Liver (tissue), 3 donors: ENCODE results near the gene MAMDC2.

ENCODE experiments used
- EGR1 ChIP-seq, 2 donors: IDR thresholded peaks; 2 replicates each; pipeline ENCODE4 v1.6.1; 2016 to 2018; ENCODE audit warnings: antibody characterized with exemption in 2 of 2, low read depth in 2 of 2
- FOXA1 ChIP-seq: IDR thresholded peaks from 2 replicates; pipeline ENCODE4 v1.6.1; 2016; ENCODE audit warnings: antibody characterized with exemption
- GABPA ChIP-seq, 2 donors: IDR thresholded peaks in 1 of 2; conservative IDR thresholded peaks in 1 of 2; 2 replicates each; pipeline ENCODE4 v1.6.1; 2016; ENCODE audit warnings: antibody characterized with exemption in 2 of 2, mild to moderate bottlenecking in 1 of 2, moderate library complexity in 1 of 2
- HNF4A ChIP-seq, 2 donors: conservative IDR thresholded peaks; 2 replicates each; pipeline ENCODE4 v1.6.1; 2016; ENCODE audit warnings: antibody characterized with exemption in 2 of 2, mild to moderate bottlenecking in 2 of 2
- RAD21 ChIP-seq, 2 donors: IDR thresholded peaks; 2 replicates each; pipeline ENCODE4 v1.6.1; 2016; ENCODE audit warnings: antibody characterized with exemption in 2 of 2, mild to moderate bottlenecking in 2 of 2
- RXRA ChIP-seq, 2 donors: IDR thresholded peaks; 2 replicates each; pipeline ENCODE4 v1.6.1; 2017 to 2018; ENCODE audit warnings: antibody characterized with exemption in 2 of 2, mild to moderate bottlenecking in 1 of 2
- TAF1 ChIP-seq: conservative IDR thresholded peaks from 2 replicates; pipeline ENCODE4 v1.6.1; 2016; ENCODE audit warnings: antibody characterized with exemption, mild to moderate bottlenecking
- YY1 ChIP-seq: IDR thresholded peaks from 2 replicates; pipeline ENCODE4 v1.6.1; 2016; ENCODE audit warnings: antibody characterized with exemption, mild to moderate bottlenecking
- TF ChIP-seq, protein P1 (sequence below): fragments of 150-350 bp; IDR thresholded peaks from 2 replicates; pipeline ENCODE4 v1.5.1; 2017; ENCODE audit warnings: improper control_type of control experiment, low read depth, low read length; ENCODE audit not compliant: missing input control
- TF ChIP-seq, protein P2 (sequence below): IDR thresholded peaks from 2 replicates; pipeline ENCODE4 v1.6.1; 2016; ENCODE audit warnings: antibody characterized with exemption
- TF ChIP-seq, protein P3 (sequence below): IDR thresholded peaks from 2 replicates; pipeline ENCODE4 v1.6.1; 2016; ENCODE audit warnings: antibody characterized with exemption
- donor health status: healthy.
- donor health status: healthy.

DNA sequence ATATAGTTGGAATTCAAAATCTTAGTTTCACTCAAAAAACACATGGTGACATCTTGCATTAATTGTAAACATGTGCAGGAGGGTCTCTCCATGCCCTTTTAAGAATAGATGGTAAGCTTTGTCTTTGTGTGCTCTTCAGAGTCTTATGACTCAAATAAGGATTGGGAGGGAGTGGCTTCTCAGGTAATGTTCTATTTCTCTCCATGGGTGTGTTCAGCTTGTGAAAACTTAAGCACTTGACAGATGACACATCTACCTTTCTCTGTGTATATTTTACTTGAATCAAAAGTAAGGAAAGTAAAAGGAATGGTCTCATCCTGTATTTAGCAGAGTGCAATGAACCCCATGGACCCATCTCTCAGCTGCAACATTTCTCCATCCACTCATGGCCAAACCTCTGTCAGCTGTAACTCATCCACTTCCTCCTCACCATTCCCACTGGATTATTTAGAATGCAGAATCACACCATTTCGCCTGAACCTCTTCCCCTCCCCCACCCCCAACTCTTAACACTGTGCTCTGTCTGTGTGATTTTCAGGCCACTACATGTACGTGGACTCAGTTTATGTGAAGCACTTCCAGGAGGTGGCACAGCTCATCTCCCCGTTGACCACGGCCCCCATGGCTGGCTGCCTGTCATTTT, 82.1 kb downstream of the MAMDC2 start:
- TF ChIP-seq, protein P1, sequence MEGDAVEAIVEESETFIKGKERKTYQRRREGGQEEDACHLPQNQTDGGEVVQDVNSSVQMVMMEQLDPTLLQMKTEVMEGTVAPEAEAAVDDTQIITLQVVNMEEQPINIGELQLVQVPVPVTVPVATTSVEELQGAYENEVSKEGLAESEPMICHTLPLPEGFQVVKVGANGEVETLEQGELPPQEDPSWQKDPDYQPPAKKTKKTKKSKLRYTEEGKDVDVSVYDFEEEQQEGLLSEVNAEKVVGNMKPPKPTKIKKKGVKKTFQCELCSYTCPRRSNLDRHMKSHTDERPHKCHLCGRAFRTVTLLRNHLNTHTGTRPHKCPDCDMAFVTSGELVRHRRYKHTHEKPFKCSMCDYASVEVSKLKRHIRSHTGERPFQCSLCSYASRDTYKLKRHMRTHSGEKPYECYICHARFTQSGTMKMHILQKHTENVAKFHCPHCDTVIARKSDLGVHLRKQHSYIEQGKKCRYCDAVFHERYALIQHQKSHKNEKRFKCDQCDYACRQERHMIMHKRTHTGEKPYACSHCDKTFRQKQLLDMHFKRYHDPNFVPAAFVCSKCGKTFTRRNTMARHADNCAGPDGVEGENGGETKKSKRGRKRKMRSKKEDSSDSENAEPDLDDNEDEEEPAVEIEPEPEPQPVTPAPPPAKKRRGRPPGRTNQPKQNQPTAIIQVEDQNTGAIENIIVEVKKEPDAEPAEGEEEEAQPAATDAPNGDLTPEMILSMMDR: no peak
- TF ChIP-seq HNF4A (conservative IDR thresholded peaks at IDR 0.05) (no peak), TAF1 (no peak), YY1 (no peak), GABPA (IDR thresholded peaks at IDR 0.05 in 1 of 2, conservative IDR thresholded peaks at IDR 0.05 in 1 of 2) (no peak), EGR1 (IDR thresholded peaks at IDR 0.05; ENCODE audit: low read depth in 2 of 2) (no peak), RXRA (IDR thresholded peaks at IDR 0.05) (no peak), RAD21 (IDR thresholded peaks at IDR 0.05) (no peak), FOXA1 (no peak)
- TF ChIP-seq, protein P2, sequence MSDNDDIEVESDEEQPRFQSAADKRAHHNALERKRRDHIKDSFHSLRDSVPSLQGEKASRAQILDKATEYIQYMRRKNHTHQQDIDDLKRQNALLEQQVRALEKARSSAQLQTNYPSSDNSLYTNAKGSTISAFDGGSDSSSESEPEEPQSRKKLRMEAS: no peak
- TF ChIP-seq, protein P3, sequence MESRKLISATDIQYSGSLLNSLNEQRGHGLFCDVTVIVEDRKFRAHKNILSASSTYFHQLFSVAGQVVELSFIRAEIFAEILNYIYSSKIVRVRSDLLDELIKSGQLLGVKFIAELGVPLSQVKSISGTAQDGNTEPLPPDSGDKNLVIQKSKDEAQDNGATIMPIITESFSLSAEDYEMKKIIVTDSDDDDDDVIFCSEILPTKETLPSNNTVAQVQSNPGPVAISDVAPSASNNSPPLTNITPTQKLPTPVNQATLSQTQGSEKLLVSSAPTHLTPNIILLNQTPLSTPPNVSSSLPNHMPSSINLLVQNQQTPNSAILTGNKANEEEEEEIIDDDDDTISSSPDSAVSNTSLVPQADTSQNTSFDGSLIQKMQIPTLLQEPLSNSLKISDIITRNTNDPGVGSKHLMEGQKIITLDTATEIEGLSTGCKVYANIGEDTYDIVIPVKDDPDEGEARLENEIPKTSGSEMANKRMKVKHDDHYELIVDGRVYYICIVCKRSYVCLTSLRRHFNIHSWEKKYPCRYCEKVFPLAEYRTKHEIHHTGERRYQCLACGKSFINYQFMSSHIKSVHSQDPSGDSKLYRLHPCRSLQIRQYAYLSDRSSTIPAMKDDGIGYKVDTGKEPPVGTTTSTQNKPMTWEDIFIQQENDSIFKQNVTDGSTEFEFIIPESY: no peak
